HG02884 (cell line): ENCODE measurements around the gene MAB21L3.

Source experiments
- ATAC-seq: cut with Tn5 transposase; IDR thresholded peaks from one replicate; pipeline ENCODE4 v1.9.1; 2021; ENCODE audit warnings: mild to moderate bottlenecking, moderate library complexity; ENCODE audit not compliant: unreplicated experiment

MAB21L3 gene

DNA sequence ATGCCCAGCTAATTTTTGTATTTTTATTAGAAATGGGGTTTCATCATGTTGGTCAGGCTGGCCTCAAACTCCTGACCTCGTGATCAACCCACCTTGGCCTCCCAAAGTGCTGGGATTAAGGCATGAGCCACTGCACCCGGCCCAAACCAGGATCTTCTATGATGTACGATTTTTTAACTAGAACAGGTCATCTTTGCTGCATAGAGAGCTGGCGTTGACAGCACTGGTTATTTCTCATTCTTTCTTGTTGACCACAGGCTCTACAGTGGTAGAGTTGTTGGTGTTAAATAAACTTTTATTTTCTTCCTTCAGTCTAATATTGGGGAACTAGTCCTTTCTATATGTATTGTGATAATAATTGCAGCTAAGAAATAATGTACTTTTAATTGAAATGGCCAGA is 3.8 kb upstream of the MAB21L3 start:
- ATAC-seq = no peak

DNA sequence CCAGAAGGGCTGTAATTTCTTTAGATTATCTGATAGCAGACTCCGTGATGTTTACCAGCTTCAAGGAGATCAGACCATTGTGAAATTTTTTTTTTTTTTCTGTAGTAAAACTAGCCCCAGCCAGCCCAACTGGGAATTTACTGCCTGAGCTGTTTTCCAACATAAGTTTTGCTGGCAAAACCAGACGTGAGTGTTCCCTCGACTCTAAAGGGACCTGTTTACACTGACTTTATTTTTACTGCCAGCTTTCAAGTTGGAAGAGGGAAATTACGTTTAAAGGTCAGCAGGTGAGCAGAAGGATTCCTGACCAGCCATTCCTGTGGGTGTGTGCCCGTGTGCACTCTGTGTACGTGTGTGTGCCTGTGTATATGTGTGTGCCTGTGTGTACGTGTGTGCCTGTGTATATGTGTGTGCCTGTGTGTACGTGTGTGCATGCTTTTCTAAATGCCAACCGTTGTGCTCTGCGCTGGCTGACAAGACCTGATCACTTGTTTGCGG is 374 bp downstream of the MAB21L3 start:
- ATAC-seq = no peak

DNA sequence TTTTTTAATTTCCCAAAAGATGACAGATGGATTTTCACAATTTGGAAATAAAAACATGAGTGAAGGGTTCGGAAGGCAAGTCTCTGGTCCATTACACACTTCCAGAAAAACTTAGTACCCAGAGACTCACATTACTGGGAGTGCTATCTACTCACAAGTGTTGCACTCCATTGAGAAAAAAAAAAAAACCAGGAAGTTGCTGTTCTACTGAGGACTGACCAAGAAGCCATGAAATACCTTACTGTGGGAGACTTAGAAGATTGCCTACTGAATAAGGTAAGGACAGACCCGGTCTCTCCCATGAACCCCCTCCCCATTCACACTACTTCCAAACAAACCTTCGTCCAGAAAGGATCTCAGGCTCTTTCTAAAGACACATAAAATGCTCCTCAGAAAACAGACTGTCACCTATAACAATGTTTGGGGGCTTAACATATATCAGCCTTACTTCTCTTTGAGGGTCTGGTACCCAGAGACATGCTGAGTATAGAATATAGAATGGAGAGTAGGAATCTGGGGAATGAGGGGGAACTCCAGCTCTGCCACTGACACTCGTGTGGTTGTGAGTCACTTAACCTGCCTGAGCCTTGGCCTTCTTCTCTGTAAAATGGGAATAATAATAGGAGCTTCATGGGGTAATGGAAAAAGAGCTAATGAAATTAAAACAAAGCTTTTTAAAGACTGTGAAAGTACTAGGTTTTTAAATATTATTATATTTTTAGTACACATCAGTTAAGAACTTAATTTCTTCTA is 1.4 kb downstream of the MAB21L3 start:
- no peak for ATAC-seq

DNA sequence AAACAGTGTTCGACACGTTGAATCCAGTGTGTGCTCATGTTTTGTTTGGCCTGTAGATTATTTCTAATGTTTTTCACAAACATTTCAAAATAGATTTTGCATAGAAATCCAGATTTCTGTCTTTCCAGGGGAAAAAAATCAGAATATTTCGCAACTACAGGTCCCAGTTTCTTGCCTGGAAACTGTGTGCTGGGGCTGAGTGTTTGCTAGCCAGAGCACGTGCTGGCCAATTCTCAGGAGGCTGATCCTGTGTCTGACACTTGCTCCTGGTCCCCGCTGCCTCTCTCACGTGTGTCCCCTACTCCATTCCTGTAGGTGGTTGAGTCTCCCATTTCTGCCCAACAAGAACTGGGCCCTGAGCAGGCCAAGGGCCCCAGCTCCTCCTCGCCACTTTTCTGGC is 2.4 kb downstream of the MAB21L3 start:
- ATAC-seq = no peak

GRCh38 chr1:116115476-116116439 is 4.6 kb downstream of the MAB21L3 start:
- ATAC-seq = no peak

DNA sequence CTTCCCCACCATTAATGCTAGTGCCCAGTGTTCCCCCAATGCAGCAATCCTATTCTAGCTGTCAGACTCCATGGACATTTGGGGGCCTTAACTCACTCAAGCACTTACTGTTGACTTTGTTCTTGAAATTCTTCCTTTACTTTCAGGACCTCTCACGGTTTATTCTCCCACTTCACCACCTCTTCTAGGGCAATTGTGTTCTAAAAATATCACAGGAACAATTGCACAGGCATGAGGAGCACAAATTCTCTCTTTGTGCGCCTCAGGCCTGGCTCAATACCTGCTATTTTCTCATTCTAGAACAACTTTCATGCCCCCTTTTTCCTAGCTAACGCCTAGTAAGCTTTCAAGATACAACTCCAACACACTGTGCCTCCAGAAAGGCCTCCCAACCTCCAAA is 7.3 kb downstream of the MAB21L3 start:
- ATAC-seq = no peak

- no peak for ATAC-seq
Measured at GRCh38 chr1:116119876-116120275, 8.7 kb downstream of the MAB21L3 start.

DNA sequence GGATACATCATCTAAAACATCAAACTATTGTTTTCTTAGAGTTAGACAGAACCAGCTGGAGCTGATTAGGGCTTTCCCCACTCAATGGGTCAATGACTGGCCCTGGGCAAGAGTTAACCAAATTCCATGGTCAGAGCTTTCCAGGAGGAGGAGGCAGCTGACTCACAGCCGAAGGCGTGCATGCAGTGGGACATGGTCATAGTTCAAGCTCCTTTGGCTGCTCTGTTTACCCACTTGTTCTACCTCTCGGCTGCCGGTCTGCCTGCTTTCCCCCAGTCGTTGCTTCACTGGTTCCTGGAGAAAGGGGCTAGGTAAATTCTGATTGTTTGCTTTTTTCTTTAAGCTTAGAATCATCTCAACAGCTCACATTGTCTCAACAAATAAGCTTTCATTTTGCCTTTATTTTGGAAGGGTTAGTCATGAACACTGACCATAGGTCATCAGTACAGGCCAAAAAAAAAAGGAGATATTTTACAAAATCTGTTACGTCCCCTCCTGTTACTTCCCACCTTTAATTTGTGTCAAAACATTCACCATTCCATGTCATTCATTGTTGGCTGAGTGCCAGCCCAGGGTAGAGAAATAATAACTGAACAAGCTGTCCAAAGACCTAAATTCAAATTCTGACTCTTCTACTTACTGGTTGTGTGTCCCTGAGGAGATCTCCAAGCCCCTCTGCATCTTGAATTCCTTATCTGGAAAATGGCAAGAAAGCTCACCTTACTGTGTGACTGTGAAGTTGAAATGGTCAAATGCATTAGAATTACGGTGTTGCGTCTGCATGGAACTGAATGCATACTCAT is 12.0 kb downstream of the MAB21L3 start:
- ATAC-seq = no peak

DNA sequence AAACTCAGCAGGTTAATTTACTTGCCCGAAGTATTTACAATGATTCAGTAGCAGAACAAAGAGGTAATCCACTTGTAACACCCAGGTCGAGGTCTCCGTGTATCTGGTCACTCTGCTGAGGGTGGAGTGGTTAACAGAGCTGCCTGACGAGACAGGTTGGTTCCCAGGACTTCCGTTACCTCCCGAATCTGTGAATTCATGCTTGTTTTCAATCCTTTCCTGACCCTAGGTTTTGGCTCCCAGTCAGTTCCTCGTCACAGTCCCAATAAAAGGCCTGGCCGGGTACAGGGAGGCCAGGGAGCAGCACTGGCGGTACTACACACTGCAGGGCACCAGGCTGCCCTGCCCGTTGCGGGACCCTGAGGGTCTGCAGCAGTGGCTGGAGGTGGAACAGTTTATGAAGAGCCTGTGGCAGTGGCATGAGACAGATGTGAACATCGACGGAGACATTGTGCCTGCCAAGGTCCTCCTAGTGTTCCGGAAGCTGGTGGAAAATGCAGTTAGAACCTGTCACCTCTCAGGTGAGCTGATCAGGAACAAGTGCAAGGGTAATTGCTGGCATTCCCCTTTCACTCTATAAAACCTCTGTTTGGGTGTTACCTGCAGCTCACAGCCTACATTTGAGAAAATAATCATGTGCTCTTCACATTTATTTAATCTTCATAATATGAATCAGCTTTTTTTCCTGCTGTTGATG is 12.8 kb downstream of the MAB21L3 start:
- no peak for ATAC-seq

GRCh38 chr1:116125758-116126157 is 14.6 kb downstream of the MAB21L3 start:
- no peak for ATAC-seq

DNA sequence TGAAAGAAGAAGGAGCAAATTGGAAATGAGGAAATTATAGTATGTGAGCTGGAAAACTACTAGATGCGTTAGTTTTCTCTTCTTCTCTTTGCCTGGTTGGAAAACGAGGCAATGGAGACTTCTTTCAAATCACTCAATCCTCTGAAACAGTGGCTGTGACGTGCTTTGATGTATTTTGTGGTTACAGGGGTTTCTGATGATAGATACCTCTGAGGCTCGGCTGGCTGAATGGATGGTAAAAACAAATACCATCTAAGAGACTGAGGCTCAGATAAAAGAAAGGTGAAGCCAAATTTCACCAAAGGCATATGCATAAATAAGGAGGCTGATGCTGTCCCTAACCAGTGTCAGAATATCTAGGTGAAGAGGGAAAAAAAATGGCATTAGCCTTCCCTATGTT is 15.1 kb downstream of the MAB21L3 start:
- no peak for ATAC-seq

DNA sequence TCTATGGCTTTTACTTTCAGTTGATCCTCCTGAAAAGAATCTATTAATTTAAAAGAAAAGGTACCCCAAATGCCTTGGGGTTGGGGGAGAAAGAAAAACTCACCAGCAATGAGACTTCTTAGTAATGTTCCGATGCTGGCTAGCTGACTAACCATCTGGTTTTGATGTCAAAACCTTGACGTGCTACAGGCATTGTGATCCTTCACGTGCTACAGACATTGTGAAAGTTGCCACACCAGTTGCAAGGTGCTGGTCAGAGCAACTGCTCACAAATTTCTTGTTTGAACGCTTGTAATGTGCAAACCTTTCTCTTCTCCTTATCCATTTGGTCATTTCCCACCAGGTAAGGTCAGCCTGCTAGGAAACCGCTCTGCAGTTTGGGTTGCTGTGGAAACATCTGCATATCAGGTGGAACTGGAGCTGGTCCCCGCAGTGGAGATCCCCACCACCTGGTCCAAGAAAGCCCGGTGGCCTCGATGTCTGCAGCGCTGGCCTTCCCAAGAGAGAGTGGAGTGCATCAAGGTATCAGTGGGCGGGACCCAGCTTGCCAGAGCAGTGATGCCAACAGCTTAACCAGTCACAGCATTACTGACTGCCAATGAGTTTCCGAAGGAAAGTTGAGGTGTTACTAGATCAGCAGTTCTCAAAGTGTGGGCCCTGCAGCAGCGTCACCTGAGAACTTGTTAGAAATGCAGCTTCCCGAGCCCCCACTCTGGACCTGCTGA is 16.1 kb downstream of the MAB21L3 start:
- ATAC-seq = no peak

GRCh38 chr1:116127848-116128540 is 16.8 kb downstream of the MAB21L3 start:
- no peak for ATAC-seq

- no peak for ATAC-seq
Measured at GRCh38 chr1:116128664-116129063, 17.5 kb downstream of the MAB21L3 start.

DNA sequence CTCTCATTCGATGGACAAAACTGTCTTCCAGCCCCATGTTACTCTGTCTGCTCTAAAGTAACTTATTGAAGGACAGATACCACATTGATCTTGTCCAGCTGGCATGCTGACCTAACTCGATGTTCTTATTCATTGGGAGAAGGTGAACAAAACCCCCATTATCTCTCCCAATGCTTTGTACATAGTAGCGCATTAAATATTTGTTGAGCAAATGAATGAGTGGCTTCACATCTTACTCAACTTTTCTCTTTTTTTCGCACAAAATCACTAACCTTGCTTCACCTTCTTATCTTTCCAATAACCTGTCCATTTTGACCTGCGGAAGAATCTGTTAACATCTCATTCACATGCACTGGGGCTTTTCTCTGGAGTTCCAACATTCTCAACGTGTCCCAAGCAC is 18.3 kb downstream of the MAB21L3 start:
- ATAC-seq = no peak

DNA sequence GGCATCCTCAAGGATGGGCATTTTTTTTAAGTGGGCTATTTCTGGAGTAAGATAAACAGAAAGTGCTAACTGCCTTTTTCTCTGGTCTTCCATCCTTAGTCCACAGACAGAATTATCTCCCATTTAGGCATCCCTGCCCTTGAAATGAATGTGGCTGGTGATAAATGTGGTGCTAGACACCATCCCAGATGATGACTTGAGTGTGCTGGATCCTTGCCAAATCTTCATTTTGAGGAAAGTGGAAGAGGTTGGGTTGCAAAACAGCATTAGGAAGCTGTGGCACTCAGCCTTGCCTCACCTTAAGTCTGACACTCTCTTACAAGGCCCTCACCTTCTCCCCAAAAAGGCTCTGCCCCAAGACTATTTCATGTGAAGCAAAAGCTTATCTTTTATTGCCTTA is 19.2 kb downstream of the MAB21L3 start:
- no peak for ATAC-seq

DNA sequence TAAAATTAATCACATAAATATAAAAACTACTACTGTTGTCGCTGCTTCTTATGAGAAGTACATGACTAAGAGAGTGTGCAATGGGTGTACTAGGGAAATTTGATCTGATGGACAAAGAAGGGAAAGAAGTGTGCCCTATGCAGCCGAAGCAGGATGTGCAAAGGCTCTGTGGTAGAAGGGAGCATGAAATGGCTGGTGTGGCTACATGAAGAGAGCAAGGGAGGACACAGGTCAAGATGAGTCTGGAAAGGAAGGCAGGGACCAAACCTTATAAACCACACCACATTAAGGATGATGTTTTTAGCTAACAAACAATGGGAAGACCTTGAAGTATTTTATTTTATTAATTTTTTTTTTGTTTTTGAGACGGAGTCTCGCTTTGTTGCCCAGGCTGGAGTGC is 20.0 kb downstream of the MAB21L3 start:
- no peak for ATAC-seq

GRCh38 chr1:116131866-116132605 is 20.8 kb downstream of the MAB21L3 start:
- no peak for ATAC-seq
